ENCODE data around the gene SHISA5.
A peak's percentile ranks its signal among the peaks of the same experiment; 100 is the strongest.

Gene SHISA5

GRCh38 chr3:48475188-48475587, 28.8 kb downstream of the SHISA5 start:
- no peak overlapping the region for H3K27ac ChIP-seq
- no peak for TF ChIP-seq ZFX (IDR thresholded peaks at IDR 0.05)
- TF ChIP-seq CTCF (conservative IDR thresholded peaks at IDR 0.05), result no peak

- no peak overlapping the region for H3K27ac ChIP-seq
- TF ChIP-seq ZFX (IDR thresholded peaks at IDR 0.05) (no peak), CTCF (conservative IDR thresholded peaks at IDR 0.05) (no peak)
Observed at GRCh38 chr3:48474619-48475018, 29.4 kb downstream of the SHISA5 start.

- peak overlapping the region; percentile 85 for H3K27ac ChIP-seq
Observed at GRCh38 chr3:48474031-48474430, 29.9 kb downstream of the SHISA5 start.

- no peak for TF ChIP-seq ZFX (IDR thresholded peaks at IDR 0.05)
- TF ChIP-seq CTCF (conservative IDR thresholded peaks at IDR 0.05), result no peak
- peak overlapping the region; percentile 85 for H3K27ac ChIP-seq
Observed at GRCh38 chr3:48473617-48473952, 30.4 kb downstream of the SHISA5 start.

- TF ChIP-seq CTCF (conservative IDR thresholded peaks at IDR 0.05) (no peak; the same call in 1 of the 2 replicates), ZFX (IDR thresholded peaks at IDR 0.05) (no peak)
- H3K27ac ChIP-seq, result peak overlapping the region; percentile 85
Observed at GRCh38 chr3:48472923-48473616, 30.9 kb downstream of the SHISA5 start.

GRCh38 chr3:48472673-48472922, 31.4 kb downstream of the SHISA5 start:
- peak overlapping the region; percentile 85 for H3K27ac ChIP-seq
- TF ChIP-seq CTCF (conservative IDR thresholded peaks at IDR 0.05) (no peak), ZFX (IDR thresholded peaks at IDR 0.05) (no peak)

- H3K27ac ChIP-seq, result peak overlapping the region; percentile 27
- TF ChIP-seq ZFX (IDR thresholded peaks at IDR 0.05), result no peak
- no peak for TF ChIP-seq CTCF (conservative IDR thresholded peaks at IDR 0.05)
Observed at GRCh38 chr3:48470286-48470685, 33.7 kb downstream of the SHISA5 start.
